Measurements from ENCODE around the gene CENPF. TPM values are rescaled to one million over a fixed set of nuclear protein-coding genes. Genes with fewer than 3 reads are reported as not detected.
"Not testable (repeated sequence)": the region's sequence is repeated elsewhere in the genome, so short reads cannot be mapped to it uniquely, and the experiment has no call there.

The CENPF gene
- total RNA-seq, 2 donors from 2014 or later, result 0.63 to 3.3 TPM

DNA sequence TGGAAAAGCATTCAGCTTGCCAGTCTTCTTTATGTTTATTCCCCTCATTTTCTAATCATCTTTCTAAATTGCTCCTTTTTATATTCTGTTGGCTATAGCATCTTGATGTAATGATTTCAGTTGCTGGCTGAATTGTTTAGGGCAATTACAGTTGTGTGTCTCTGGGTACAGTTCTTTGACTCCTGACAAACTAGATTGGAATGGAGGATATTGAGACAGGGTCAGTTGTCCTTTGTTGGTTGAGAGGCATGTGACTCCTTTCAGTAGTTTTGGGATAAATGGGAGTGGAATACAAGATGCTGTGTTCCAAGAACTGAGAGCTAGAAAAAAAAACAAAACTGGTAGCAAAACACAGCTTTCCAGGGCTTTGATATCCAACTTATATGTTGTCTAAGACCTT is 1.5 kb downstream of the CENPF start:
- DNase-seq (ENCODE audit: low spot score), result no peak
- Histone ChIP-seq H3K36me3 (no peaks in the 10 kb centered on the region), H3K27ac (no peak overlapping the region), H3K4me1 (no peaks in the 10 kb centered on the region), H3K4me3 (no peak overlapping the region), H3K27me3 (no peaks in the 10 kb centered on the region), H3K9me3 (no peaks in the 10 kb centered on the region)
- TF ChIP-seq, protein P1, sequence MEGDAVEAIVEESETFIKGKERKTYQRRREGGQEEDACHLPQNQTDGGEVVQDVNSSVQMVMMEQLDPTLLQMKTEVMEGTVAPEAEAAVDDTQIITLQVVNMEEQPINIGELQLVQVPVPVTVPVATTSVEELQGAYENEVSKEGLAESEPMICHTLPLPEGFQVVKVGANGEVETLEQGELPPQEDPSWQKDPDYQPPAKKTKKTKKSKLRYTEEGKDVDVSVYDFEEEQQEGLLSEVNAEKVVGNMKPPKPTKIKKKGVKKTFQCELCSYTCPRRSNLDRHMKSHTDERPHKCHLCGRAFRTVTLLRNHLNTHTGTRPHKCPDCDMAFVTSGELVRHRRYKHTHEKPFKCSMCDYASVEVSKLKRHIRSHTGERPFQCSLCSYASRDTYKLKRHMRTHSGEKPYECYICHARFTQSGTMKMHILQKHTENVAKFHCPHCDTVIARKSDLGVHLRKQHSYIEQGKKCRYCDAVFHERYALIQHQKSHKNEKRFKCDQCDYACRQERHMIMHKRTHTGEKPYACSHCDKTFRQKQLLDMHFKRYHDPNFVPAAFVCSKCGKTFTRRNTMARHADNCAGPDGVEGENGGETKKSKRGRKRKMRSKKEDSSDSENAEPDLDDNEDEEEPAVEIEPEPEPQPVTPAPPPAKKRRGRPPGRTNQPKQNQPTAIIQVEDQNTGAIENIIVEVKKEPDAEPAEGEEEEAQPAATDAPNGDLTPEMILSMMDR (IDR thresholded peaks at IDR 0.05), result no peak

DNA sequence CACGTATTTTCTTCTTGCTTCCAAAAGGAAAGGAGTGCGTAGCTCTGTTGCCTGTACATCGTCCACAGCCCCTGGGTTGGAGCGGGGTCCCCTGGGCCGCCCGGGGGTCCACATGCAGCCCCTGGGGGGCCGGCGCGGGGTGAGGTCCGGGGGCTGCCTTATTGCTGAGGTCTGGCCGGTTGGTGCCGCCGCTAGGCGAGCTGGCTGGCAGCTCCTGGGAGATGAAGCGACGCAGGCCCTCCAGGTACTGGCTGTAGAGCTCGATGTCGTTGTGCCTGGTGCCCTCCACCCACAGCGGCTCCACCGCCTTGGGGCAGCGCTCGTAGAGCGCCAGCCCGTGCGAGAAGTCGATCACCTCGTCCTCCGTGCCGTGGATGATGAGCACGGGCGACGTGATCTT is 2.5 kb downstream of the CENPF start:
- not testable (repeated sequence) for H3K27me3 ChIP-seq; H3K36me3 ChIP-seq; H3K4me1 ChIP-seq; H3K27ac ChIP-seq; H3K9me3 ChIP-seq; DNase-seq (ENCODE audit: low spot score); H3K4me3 ChIP-seq

DNA sequence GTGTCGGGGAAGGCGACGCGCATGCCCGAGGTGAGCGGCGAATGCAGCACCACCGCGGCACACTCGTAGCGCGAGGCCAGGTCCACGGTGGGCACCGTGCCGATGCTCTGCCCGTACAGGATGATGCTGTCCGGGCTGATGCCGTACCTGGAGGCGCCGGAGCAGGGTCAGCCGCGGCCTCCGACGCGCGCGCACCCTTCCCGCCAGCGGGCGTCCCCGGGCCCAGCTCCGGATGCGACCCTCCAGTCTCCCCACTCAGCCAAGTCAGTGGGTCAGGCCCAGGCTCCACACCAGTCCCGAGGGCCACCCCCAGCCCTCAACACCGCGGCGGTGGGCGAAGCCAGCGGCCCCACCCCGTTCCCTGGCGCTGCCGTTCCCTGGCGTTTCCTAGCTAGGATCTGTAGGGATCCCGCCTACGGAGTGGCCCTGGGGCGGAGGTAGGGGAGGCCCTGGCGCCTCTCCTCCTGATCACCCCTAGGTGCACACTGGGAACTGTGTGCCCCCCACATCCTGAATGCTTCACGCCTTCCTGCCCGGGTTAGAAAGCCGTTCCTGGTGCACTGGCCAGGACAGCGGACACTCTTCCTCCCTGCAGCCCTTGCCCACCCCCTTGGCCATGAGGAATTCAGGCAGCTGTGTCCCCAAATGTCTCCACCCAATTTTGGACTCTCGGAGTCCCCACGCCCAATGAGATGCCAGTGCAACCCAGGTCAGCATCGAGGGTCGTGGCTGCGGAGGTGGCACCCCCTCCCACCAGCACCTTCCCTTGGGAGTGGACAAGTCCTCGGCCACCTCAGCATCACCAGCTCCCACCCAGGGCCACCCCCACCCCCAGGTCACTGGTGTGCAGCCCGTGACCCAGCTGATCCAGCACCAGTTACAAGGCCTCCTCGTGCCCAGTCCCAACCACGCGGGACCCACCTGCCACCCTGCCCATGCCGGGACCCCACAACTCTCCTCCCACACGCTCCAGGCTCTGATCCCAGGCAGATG is 3.2 kb downstream of the CENPF start:
- H3K4me3 ChIP-seq; H3K9me3 ChIP-seq; H3K36me3 ChIP-seq; H3K4me1 ChIP-seq; DNase-seq (ENCODE audit: low spot score); H3K27me3 ChIP-seq; H3K27ac ChIP-seq: not testable (repeated sequence)

DNA sequence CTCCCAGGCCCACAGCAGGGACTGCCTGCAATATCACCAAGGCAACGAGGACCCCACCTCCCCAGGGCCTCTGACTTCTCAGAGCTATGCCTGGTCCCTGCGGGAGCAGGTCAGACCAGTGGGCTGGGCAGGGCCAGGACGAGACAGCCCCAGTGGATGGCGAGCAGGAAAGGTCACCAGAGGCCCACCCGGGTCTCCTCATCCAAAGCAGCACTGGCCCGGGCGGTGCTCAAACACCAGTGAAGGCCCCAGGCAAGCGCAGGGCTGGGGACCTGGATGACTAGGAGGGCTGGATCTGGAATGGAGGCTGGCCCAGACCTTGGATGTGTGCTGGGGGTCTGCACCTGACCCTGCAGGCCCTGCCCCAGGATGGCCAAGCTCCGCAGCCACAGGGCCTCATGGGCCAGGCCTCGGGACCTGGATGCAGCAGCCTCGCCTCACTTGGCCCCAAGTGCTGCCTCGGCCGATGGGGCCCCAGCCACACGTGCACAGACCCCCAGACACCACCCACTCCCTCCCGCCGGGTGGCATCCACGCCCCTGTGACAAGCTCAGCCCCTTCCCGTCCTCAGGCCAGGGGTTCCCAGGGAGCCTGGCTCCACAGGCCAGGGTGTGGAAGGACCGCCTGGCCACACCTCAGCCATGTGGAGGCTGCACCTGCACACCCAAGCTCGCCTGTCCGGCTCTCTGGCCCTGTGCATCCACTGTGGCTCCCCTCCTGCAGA is 4.7 kb downstream of the CENPF start:
- H3K4me1 ChIP-seq; H3K27ac ChIP-seq; H3K4me3 ChIP-seq; H3K36me3 ChIP-seq; DNase-seq (ENCODE audit: low spot score); H3K9me3 ChIP-seq; H3K27me3 ChIP-seq: not testable (repeated sequence)

DNA sequence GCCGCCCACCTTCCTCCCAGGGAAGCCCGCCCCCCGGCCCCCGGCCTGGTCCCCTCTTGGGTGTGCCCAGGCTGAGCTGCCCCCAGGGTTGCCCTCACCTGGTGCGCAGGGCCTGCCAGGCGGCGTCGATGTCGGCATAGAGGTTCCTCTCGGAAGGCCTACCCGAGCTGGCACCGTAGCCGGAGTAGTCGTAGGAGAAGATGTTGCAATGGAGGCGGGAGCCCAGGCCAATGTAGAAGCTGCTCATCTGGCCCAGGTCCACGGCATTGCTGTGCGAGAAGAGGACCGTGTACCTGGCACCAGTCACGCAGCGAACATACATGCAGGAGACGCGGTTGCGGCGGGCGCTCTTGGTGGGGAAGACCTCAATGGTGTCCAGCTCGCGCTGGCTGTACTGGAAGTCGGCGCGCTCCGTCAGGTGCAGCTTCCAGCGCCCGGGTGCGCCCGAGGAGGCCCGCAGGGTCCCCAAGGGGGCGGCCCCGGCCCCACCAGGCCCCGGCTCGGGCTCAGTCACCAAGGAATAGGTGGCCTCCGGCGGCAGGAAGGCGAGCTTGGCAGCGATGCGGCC is 5.3 kb downstream of the CENPF start:
- not testable (repeated sequence) for H3K27ac ChIP-seq

DNA sequence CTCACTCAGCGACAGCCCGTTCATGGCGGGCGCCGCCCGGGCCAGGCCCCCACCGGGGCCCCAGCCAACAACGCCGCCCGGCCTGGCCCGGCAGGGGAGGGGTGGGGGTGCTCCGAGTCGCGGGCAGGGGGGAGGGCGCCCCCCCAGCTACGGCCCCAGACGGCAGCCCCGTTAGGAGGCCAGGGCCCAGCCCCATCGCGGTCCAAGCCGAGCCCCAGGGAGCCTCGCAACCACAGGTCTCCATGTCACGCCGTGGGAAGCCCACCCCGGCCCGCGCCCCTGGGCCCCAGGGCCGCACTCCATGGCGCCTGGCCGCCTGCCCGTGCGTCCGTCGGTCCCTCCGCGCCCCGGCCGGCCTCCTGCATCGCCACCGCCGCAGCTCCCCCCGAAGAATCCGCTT is 5.8 kb downstream of the CENPF start:
- H3K4me1 ChIP-seq; H3K27me3 ChIP-seq; H3K27ac ChIP-seq; DNase-seq (ENCODE audit: low spot score); H3K36me3 ChIP-seq; H3K4me3 ChIP-seq; H3K9me3 ChIP-seq: not testable (repeated sequence)

More for the DNA sequence above, 5.3 kb downstream of the CENPF start:
- not testable (repeated sequence) for H3K4me1 ChIP-seq; H3K4me3 ChIP-seq; H3K36me3 ChIP-seq; DNase-seq (ENCODE audit: low spot score); H3K9me3 ChIP-seq; H3K27me3 ChIP-seq

DNA sequence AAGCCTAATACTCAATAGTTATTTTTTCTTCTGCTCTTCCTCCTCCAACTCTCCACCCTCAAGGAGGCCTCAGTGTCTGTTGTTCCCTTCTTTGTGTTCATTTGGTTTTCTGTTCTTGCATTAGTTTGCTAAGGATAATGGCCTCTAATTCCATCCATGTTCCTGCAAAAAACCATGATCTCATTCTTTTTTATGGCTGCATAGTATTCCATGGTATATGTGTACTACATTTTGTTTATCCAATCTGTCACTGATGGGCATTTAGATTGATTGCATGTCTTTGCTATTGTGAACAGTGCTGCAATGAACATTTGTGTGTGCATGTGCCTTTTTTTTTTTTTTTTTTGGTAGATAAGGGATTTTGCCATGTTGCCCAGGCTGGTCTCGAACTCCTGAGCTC is 6.7 kb downstream of the CENPF start:
- Histone ChIP-seq H3K4me1 (no peaks in the 10 kb centered on the region), H3K4me3 (no peak overlapping the region), H3K36me3 (no peaks in the 10 kb centered on the region), H3K27ac (no peak overlapping the region), H3K9me3 (no peaks in the 10 kb centered on the region), H3K27me3 (no peaks in the 10 kb centered on the region)
- DNase-seq (ENCODE audit: low spot score), result no peak
- TF ChIP-seq, protein P1 (IDR thresholded peaks at IDR 0.05), result no peak

DNA sequence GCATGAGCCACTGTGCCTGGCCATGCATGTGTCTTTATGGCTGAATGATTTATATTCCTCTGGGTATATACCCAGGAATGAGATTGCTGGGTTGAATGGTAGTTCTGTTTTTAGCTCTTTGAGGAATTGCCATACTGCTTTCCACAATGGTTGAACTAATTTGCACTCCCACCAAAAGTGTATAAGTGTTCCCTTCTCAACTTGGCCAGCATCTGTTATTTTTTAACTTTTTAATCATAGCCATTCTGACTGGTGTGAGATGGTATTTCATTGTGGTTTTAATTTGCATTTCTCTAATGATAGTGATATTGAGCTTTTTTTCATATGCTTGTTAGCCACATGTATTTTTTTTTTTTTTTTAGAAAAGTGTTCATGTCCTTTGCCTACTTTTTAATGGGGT is 7.1 kb downstream of the CENPF start:
- H3K36me3 ChIP-seq; H3K4me1 ChIP-seq; H3K27ac ChIP-seq; H3K9me3 ChIP-seq; H3K27me3 ChIP-seq; H3K4me3 ChIP-seq; DNase-seq (ENCODE audit: low spot score): not testable (repeated sequence)
